K562 (cell line): Measurements from ENCODE around the gene VASH2. TPM values are rescaled to one million over a fixed set of nuclear protein-coding genes. Genes with fewer than 3 reads are reported as not detected.

Experiments used
- ATAC-seq: fragments of 200-7000 bp; cut with Tn5 transposase; 3 replicates; pipeline ENCODE4 v1.9.1; 2020; ENCODE audit warnings: moderate library complexity
- BruUV-seq: library from RNA; stranded (reverse); fragments of 400-500 nt; replicated peaks from 2 replicates; lab custom pipeline; 2021; lab: Mats Ljungman, UMichigan
- CTCF ChIA-PET: fragments of 300-600 bp; formaldehyde crosslinking; extraction: SDS; loops from one replicate; lab custom pipeline; 2021; ENCODE audit warnings: low intra/inter-chr PET ratio; lab: Yijun Ruan, JAX
- POLR2A ChIA-PET: fragments of 300-600, 350-650 bp; sonication (Branson Sonifier 250); formaldehyde crosslinking; extraction: SDS; loops from one replicate; lab custom pipeline; 2021; ENCODE audit warnings: antibody characterized with exemption, inconsistent platforms; lab: Yijun Ruan, JAX
- DNase-seq, 4 experiments: peaks; one replicate each; pipeline versions ENCODE4 v3.0.0 to v3.0.0-alpha.2; 2011 to 2018; ENCODE audit warnings: low spot score in 3 of 4, mixed read lengths in 3 of 4; ENCODE audit errors: extremely low read depth in 1 of 4
- FAIRE-seq: peaks from 2 replicates; lab custom pipeline; 2011; peaks lifted over from hg19 to GRCh38; lab: Jason Lieb, UNC
- H2AFZ ChIP-seq: 2 replicates; pipeline ENCODE4 v1.6.0; 2011; ENCODE audit warnings: low read depth, low read length, control low read depth, inconsistent platforms
- H3K27ac ChIP-seq: fragments of 200-600 bp; 3 replicates; pipeline ENCODE4 v1.8.0; 2011; ENCODE audit warnings: low read depth, mild to moderate bottlenecking, control low read depth, inconsistent platforms, low read length, moderate library complexity, mixed read lengths; ENCODE audit errors: extremely low read depth
- H3K27me3 ChIP-seq, 2 experiments: fragments of 300-600 bp in 1 of 2; 2 replicates in 1 of 2; 3 replicates in 1 of 2; pipeline versions ENCODE4 v1.6.0 to v1.8.0; 2011; ENCODE audit warnings: inconsistent platforms in 2 of 2, low read length in 2 of 2, mild to moderate bottlenecking in 1 of 2, mixed read lengths in 1 of 2, moderate library complexity in 1 of 2; ENCODE audit not compliant: control insufficient read depth in 2 of 2, insufficient read depth in 2 of 2
- H3K36me3 ChIP-seq: fragments of 300-600 bp; 3 replicates; pipeline ENCODE4 v1.8.0; 2011; ENCODE audit warnings: mild to moderate bottlenecking, low read length, inconsistent platforms; ENCODE audit not compliant: control insufficient read depth, insufficient read depth
- H3K4me1 ChIP-seq, 2 experiments: fragments of 200-600 bp in 1 of 2; replicated peaks in 1 of 2; 2 replicates in 1 of 2; 3 replicates in 1 of 2; pipeline versions ENCODE4 v1.5.1 to v1.8.0; 2011; ENCODE audit warnings: inconsistent platforms in 2 of 2, low read length in 2 of 2, mild to moderate bottlenecking in 1 of 2, mixed read lengths in 1 of 2, moderate library complexity in 1 of 2; ENCODE audit not compliant: control insufficient read depth in 2 of 2, insufficient read depth in 2 of 2
- H3K4me2 ChIP-seq: 2 replicates; pipeline ENCODE4 v1.6.1; 2011; ENCODE audit warnings: low read length, control low read depth, inconsistent platforms, mixed read lengths; ENCODE audit not compliant: insufficient read depth
- H3K4me3 ChIP-seq: fragments of 200-600 bp; sonication (generic), shearing (Covaris generic); 2 replicates; pipeline ENCODE4 v1.5.1; 2016; ENCODE audit warnings: control low read depth, inconsistent platforms
- H3K79me2 ChIP-seq: fragments of 200-600 bp; 3 replicates; pipeline ENCODE4 v1.8.0; 2011; ENCODE audit warnings: low read length, inconsistent platforms; ENCODE audit not compliant: control insufficient read depth, insufficient read depth
- H3K9ac ChIP-seq, 2 experiments: 2 replicates each; pipeline versions ENCODE4 v1.6.0 to v1.6.1; 2011; ENCODE audit warnings: low read depth in 2 of 2, low read length in 2 of 2, control low read depth in 1 of 2, inconsistent platforms in 1 of 2, mild to moderate bottlenecking in 1 of 2, mixed read lengths in 1 of 2; ENCODE audit not compliant: insufficient read depth in 1 of 2
- H3K9me1 ChIP-seq: one replicate; pipeline ENCODE4 v1.6.0; 2011; ENCODE audit warnings: inconsistent platforms, mild to moderate bottlenecking, low read length, moderate library complexity; ENCODE audit not compliant: control insufficient read depth, insufficient read depth
- H3K9me3 ChIP-seq: replicated peaks from 2 replicates; pipeline ENCODE4 v1.5.1; 2011; ENCODE audit warnings: low read depth, low read length, inconsistent platforms; ENCODE audit not compliant: control insufficient read depth, insufficient read depth
- H4K20me1 ChIP-seq: replicated peaks from 2 replicates; pipeline ENCODE4 v1.6.1; 2011; ENCODE audit warnings: low read length, inconsistent platforms, mixed read lengths; ENCODE audit not compliant: control insufficient read depth, insufficient read depth
- CBX5 ChIP-seq: IDR thresholded peaks from 2 replicates; pipeline ENCODE4 v1.6.1; 2014; ENCODE audit warnings: low read depth, borderline replicate concordance
- CEBPZ ChIP-seq: fragments of 150-350 bp; IDR thresholded peaks from 2 replicates; pipeline ENCODE4 v1.6.1; 2014; ENCODE audit warnings: low read depth, mild to moderate bottlenecking, low read length, borderline replicate concordance
- ESRRA ChIP-seq: fragments of 450-650 bp; IDR thresholded peaks from 2 replicates; pipeline ENCODE4 v1.6.1; 2014; ENCODE audit warnings: low read depth, mild to moderate bottlenecking, moderate library complexity, borderline replicate concordance
- ETV1 ChIP-seq: fragments of 450-650 bp; conservative IDR thresholded peaks from 2 replicates; pipeline ENCODE4 v1.6.1; 2016; ENCODE audit warnings: missing genetic modification characterization, control low read depth, low read depth, missing compliant biosample characterization
- GABPA ChIP-seq: fragments of 200-800 bp; sonication (Bioruptor generic); conservative IDR thresholded peaks from 2 replicates; pipeline ENCODE4 v1.6.1; 2016; ENCODE audit warnings: low read depth, missing genetic modification characterization, missing compliant biosample characterization
- HBP1 ChIP-seq: fragments of 450-650 bp; formaldehyde crosslinking; IDR thresholded peaks from 2 replicates; pipeline ENCODE4 v1.4.0; 2022; ENCODE audit warnings: missing genetic modification characterization
- MCM2 ChIP-seq: fragments of 450-650 bp; IDR thresholded peaks from 2 replicates; pipeline ENCODE4 v1.6.1; 2017; ENCODE audit warnings: low read depth, mild to moderate bottlenecking
- NR2C2 ChIP-seq, 2 experiments: fragments of 200-800 bp in 1 of 2; sonication (Bioruptor generic) in 1 of 2; sonication (generic) in 1 of 2; formaldehyde crosslinking in 1 of 2; IDR thresholded peaks; 2 replicates each; pipeline versions ENCODE4 v1.6.1 to v1.8.0; 2016 to 2022; ENCODE audit warnings: mild to moderate bottlenecking in 1 of 2, missing compliant biosample characterization in 1 of 2, missing genetic modification characterization in 1 of 2, missing genetic modification reagents in 1 of 2
- NRF1 ChIP-seq, 2 experiments: fragments of 450-650 bp; IDR thresholded peaks in 1 of 2; conservative IDR thresholded peaks in 1 of 2; 2 replicates each; pipeline ENCODE4 v1.6.1; 2014; ENCODE audit warnings: mild to moderate bottlenecking in 2 of 2
- POLR2AphosphoS2 ChIP-seq: IDR thresholded peaks from 2 replicates; pipeline ENCODE4 v1.6.1; 2012; ENCODE audit warnings: low read length, improper control_type of control experiment
- POLR2H ChIP-seq: IDR thresholded peaks from 2 replicates; pipeline ENCODE4 v1.6.1; 2016; ENCODE audit warnings: missing genetic modification characterization, low read depth, mild to moderate bottlenecking, control low read depth, missing compliant biosample characterization, moderate library complexity
- PYGO2 ChIP-seq: fragments of 450-650 bp; IDR thresholded peaks from 2 replicates; pipeline ENCODE4 v1.6.1; 2016; ENCODE audit warnings: mild to moderate bottlenecking, missing genetic modification characterization, moderate library complexity, missing compliant biosample characterization
- RCOR1 ChIP-seq, 2 experiments: IDR thresholded peaks; 2 replicates each; pipeline ENCODE4 v1.6.1; 2012; ENCODE audit warnings: low read depth in 2 of 2, low read length in 2 of 2, borderline replicate concordance in 1 of 2, improper control_type of control experiment in 1 of 2
- ZBTB34 ChIP-seq: fragments of 250-450 bp; sonication (Bioruptor Pico); IDR thresholded peaks from 2 replicates; pipeline ENCODE4 v1.8.0; 2021; ENCODE audit warnings: mild to moderate bottlenecking, moderate library complexity
- ZNF12 ChIP-seq: sonication (generic); formaldehyde crosslinking; IDR thresholded peaks from 2 replicates; pipeline ENCODE4 v1.4.0; 2020; ENCODE audit warnings: mild to moderate bottlenecking, missing genetic modification reagents
- WGBS: fragments of 100-300 bp; shearing (Covaris generic); methylation state at CpG from one replicate; pipeline ENCODE4 v1.1.6; 2016; ENCODE audit warnings: low coverage, mixed read lengths; ENCODE audit not compliant: insufficient coverage; ENCODE audit errors: missing lambda C conversion rate; 5-methylcytosine and 5-hydroxymethylcytosine counted together
- in situ Hi-C: fragments of 300-500 bp; cut with MboI; formaldehyde crosslinking; loops from 4 replicates; pipeline ENCODE4 v1.15.0; 2018; ENCODE audit warnings: inconsistent platforms, mixed read lengths
- intact Hi-C: fragments of 100-400 bp; cut with micrococcal nuclease; formaldehyde crosslinking; loops from 2 replicates; pipeline ENCODE4 v1.14.2; 2022
- polyA plus RNA-seq, 8 experiments: library from polyadenylated mRNA; depleted of rRNA in 4 of 8; stranded (reverse) in 5 of 8; unstranded in 3 of 8; fragments of >200 nt; fragmentation: Nextera tagmentation in 2 of 8; fragmentation: Illumina TruSeq in 1 of 8; extraction: Ambion mirVana in 2 of 8; extraction: Trizol in 1 of 8; gene quantifications; 2 replicates each; pipeline versions ENCODE4 v1.2.1 to v1.2.3, GENCODE V29; 2011 to 2014; ENCODE audit warnings: inconsistent platforms in 1 of 8, missing spikeins in 1 of 8
- total RNA-seq, 7 experiments: library from RNA; depleted of rRNA in 6 of 7; stranded (reverse); fragments of >200 nt in 6 of 7; fragmentation: Illumina TruSeq in 2 of 7; extraction: Trizol in 2 of 7; gene quantifications; 2 replicates each; pipeline versions ENCODE4 v1.2.1 to v1.2.3, GENCODE V29; 2011 to 2021; ENCODE audit warnings: low replicate concordance in 1 of 7

VASH2 gene
- total and polyA plus RNA-seq, 9 of the 15 experiments (the other 6 are each of a cell fraction or from before 2014, with no cell fraction given): 0.04 to 0.40 (median 0.10) TPM; not detected in 1

GRCh38 chr1:212966616-212967015 lies 16.3 kb downstream of the VASH2 start:
- Histone ChIP-seq H3K27ac (no peak overlapping the region), H3K4me3 (no peak overlapping the region), H4K20me1 (peaks cover 8% of the 10 kb centered on the region), H3K4me2 (no peak overlapping the region), H3K27me3 (peaks cover 61 to 76% of the 10 kb centered on the region in 2 experiments), H3K79me2 (no peaks in the 10 kb centered on the region), H3K9ac (no peak overlapping the region), H3K4me1 (no peaks in the 10 kb centered on the region), H3K36me3 (no peaks in the 10 kb centered on the region), H3K9me1 (peaks cover 3% of the 10 kb centered on the region), H2AFZ (no peak overlapping the region), H3K9me3 (no peaks in the 10 kb centered on the region)
- FAIRE-seq: no peak
- ChIA-PET POLR2A (interaction anchor here (0.6 to 1.0 kb wide), 2 partner anchors 14 to 124 kb away, joined by 5 read pairs; no protein-coding TSS in a partner anchor), CTCF (no interaction called here)
- in situ Hi-C loops: no loop called here
- WGBS: 14% methylated on average over 5 of the region's 5 CpGs
- intact Hi-C loops: no loop called here
- no peak for ATAC-seq
- no peak for DNase-seq
- no TSS peak for BruUV-seq
- no peak for TF ChIP-seq POLR2H (tag)
- peak; percentile 45; the same call in 1 of the 2 replicates for TF ChIP-seq GABPA
- no peak for TF ChIP-seq CBX5
- TF ChIP-seq ESRRA: peak; percentile 63
- TF ChIP-seq ZNF12 (CRISPR knock-in tag): no peak
- TF ChIP-seq POLR2AphosphoS2: no peak
- no peak for TF ChIP-seq MCM2
- TF ChIP-seq ETV1: peak; percentile 43; the same call in 1 of the 2 replicates
- peak in 1 of 2 experiments; percentile 41; a peak in 1 of 4 replicates for TF ChIP-seq RCOR1 (IDR thresholded peaks at IDR 0.05; ENCODE audit: borderline replicate concordance in 1 of 2, low read depth in 2 of 2, low read length in 2 of 2)
- TF ChIP-seq HBP1 (CRISPR knock-in tag): no peak
- no peak for TF ChIP-seq PYGO2 (tag)
- TF ChIP-seq CEBPZ: no peak
- TF ChIP-seq NR2C2 (CRISPR knock-in tag; IDR thresholded peaks at IDR 0.05): no peak
- peak; percentile 82 for TF ChIP-seq NR2C2 (tag; IDR thresholded peaks at IDR 0.05)
- peak; percentile 51 to 52; a peak in 3 of 4 replicates for TF ChIP-seq NRF1 (conservative IDR thresholded peaks at IDR 0.05 in 1 of 2, IDR thresholded peaks at IDR 0.05 in 1 of 2)
- TF ChIP-seq ZBTB34 (CRISPR knock-in tag): no peak
